Bronchial epithelial cell (primary cell): ENCODE results near the gene NDUFV1. TPM values are rescaled to one million over a fixed set of nuclear protein-coding genes. Genes with fewer than 3 reads are reported as not detected.

Experiments used
- DNase-seq: peaks from one replicate; pipeline ENCODE4 v3.0.0-alpha.2; 2010; ENCODE audit warnings: low read depth
- FAIRE-seq: peaks from 2 replicates; lab custom pipeline; 2011; peaks lifted over from hg19 to GRCh38; lab: Jason Lieb, UNC
- H3K27me3 ChIP-seq: 2 replicates; pipeline ENCODE4 v1.5.1; 2011; ENCODE audit warnings: low read length; ENCODE audit not compliant: control insufficient read depth, insufficient read depth
- H3K36me3 ChIP-seq: 2 replicates; pipeline ENCODE4 v1.5.1; 2011; ENCODE audit warnings: low read length; ENCODE audit not compliant: control insufficient read depth, insufficient read depth
- H3K4me3 ChIP-seq: 2 replicates; pipeline ENCODE4 v1.5.1; 2011; ENCODE audit warnings: mild to moderate bottlenecking, low read depth, low read length, control low read depth
- total RNA-seq: library from RNA; depleted of rRNA; stranded (reverse); fragments of >200 nt; gene quantifications from 2 replicates; pipeline ENCODE4 v1.2.1, GENCODE V29; 2014
- TF ChIP-seq, protein P1 (sequence below): IDR thresholded peaks from 2 replicates; pipeline ENCODE4 v1.5.1; 2011; ENCODE audit warnings: mild to moderate bottlenecking, moderate library complexity, low read length, control low read depth, inconsistent platforms; ENCODE audit not compliant: insufficient read depth, severe bottlenecking

Gene NDUFV1
- total RNA-seq, 1 donor from 2014 or later, result 252 TPM

DNA sequence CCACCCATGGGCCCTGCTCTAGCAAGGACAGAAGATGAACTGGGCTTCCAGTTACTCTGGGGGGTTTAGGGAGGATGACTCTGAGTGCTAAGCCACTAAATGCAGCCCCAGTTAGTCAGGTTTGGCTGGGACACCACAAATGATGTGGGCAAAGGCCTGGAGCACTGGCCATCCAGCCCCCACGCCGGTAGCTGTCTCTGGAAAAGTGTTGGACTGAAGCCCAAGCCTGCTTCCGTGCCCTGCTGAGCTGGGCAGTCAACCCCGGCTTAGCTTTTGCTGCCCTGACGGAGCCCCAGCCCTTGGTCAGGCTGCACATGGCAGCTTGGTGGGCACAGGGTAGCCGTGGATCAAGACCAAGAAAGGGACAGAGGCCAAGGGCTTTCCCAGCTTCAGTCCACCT is 28.8 kb upstream of the NDUFV1 start:
- FAIRE-seq (no peak), DNase-seq (no peak)
- Histone ChIP-seq H3K4me3 (no peak overlapping the region), H3K36me3 (no peaks in the 10 kb centered on the region), H3K27me3 (no peaks in the 10 kb centered on the region)
- TF ChIP-seq, protein P1, sequence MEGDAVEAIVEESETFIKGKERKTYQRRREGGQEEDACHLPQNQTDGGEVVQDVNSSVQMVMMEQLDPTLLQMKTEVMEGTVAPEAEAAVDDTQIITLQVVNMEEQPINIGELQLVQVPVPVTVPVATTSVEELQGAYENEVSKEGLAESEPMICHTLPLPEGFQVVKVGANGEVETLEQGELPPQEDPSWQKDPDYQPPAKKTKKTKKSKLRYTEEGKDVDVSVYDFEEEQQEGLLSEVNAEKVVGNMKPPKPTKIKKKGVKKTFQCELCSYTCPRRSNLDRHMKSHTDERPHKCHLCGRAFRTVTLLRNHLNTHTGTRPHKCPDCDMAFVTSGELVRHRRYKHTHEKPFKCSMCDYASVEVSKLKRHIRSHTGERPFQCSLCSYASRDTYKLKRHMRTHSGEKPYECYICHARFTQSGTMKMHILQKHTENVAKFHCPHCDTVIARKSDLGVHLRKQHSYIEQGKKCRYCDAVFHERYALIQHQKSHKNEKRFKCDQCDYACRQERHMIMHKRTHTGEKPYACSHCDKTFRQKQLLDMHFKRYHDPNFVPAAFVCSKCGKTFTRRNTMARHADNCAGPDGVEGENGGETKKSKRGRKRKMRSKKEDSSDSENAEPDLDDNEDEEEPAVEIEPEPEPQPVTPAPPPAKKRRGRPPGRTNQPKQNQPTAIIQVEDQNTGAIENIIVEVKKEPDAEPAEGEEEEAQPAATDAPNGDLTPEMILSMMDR, result no peak

DNA sequence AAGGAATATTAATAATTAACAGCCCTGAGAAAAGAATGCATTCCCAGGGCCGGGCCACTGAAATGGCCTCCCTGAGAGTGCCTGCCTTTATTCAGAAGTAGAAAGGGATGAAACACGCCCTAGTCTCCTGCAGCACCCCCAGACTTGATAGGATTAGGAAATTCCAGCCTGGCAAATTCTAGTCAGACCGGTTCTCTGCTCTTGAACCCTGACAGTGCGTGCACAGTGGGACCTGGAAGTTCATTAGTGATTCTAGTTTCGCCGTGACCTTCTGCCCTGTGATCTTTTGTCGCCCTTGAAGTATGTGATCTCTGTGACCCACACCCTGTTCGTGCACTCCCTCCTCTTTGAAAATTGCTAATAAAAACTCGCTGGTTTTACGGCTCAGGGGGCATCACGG is 25.3 kb upstream of the NDUFV1 start:
- DNase-seq (peak; percentile 44), FAIRE-seq (no peak)
- TF ChIP-seq, protein P1, result no peak
- Histone ChIP-seq H3K36me3 (peaks cover 20% of the 10 kb centered on the region), H3K4me3 (no peak overlapping the region), H3K27me3 (no peaks in the 10 kb centered on the region)

DNA sequence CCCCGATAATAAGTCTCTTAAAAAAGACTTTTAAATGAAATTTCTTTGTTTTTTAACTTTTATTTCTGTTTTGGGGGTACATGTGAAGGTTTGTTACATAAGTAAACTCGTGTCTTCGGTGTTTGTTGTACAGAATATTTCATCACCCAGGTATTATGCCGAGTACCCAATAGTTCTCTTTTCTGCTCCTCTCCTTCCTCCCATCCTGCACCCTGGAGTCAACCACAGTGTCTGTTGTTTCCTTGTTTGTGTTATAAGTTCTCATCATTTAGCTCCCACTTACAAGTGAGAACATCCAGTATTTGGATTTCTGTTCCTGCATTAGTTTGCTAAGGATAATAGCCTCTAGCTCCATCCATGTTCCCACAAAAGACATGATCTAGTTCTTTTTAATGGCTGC is 24.7 kb upstream of the NDUFV1 start:
- H3K36me3 ChIP-seq, result peaks cover 24% of the 10 kb centered on the region
- TF ChIP-seq, protein P1, result no peak
- DNase-seq, result no peak
- H3K4me3 ChIP-seq, result no peak overlapping the region
- H3K27me3 ChIP-seq, result no peaks in the 10 kb centered on the region
- FAIRE-seq, result no peak

DNA sequence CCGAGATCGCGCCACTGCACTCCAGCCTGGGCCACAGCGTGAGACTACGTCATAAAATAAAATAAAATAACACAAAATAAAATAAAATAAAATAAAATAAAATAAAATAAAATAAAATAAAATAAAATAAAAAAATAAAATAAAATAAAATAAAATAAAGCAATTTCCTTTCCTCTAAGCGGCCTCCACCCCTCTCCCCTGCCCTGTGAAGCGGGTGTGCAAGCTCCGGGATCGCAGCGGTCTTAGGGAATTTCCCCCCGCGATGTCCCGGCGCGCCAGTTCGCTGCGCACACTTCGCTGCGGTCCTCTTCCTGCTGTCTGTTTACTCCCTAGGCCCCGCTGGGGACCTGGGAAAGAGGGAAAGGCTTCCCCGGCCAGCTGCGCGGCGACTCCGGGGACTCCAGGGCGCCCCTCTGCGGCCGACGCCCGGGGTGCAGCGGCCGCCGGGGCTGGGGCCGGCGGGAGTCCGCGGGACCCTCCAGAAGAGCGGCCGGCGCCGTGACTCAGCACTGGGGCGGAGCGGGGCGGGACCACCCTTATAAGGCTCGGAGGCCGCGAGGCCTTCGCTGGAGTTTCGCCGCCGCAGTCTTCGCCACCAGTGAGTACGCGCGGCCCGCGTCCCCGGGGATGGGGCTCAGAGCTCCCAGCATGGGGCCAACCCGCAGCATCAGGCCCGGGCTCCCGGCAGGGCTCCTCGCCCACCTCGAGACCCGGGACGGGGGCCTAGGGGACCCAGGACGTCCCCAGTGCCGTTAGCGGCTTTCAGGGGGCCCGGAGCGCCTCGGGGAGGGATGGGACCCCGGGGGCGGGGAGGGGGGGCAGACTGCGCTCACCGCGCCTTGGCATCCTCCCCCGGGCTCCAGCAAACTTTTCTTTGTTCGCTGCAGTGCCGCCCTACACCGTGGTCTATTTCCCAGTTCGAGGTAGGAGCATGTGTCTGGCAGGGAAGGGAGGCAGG is 23.2 kb upstream of the NDUFV1 start, which contains the start of gene GSTP1:
GSTP1 (plus strand) TSS at position 566 of the 958 bp plus-strand sequence; CDS start at position 598, 32 bp downstream.
- no peak for FAIRE-seq
- peak within 1 kb of the TSS; percentile 85 for H3K4me3 ChIP-seq
- H3K36me3 ChIP-seq, result peaks cover 24% of the 10 kb centered on the region
- no peaks in the 10 kb centered on the region for H3K27me3 ChIP-seq
- peak; percentile 70 for DNase-seq
- TF ChIP-seq, protein P1, result peak; percentile 54

DNA sequence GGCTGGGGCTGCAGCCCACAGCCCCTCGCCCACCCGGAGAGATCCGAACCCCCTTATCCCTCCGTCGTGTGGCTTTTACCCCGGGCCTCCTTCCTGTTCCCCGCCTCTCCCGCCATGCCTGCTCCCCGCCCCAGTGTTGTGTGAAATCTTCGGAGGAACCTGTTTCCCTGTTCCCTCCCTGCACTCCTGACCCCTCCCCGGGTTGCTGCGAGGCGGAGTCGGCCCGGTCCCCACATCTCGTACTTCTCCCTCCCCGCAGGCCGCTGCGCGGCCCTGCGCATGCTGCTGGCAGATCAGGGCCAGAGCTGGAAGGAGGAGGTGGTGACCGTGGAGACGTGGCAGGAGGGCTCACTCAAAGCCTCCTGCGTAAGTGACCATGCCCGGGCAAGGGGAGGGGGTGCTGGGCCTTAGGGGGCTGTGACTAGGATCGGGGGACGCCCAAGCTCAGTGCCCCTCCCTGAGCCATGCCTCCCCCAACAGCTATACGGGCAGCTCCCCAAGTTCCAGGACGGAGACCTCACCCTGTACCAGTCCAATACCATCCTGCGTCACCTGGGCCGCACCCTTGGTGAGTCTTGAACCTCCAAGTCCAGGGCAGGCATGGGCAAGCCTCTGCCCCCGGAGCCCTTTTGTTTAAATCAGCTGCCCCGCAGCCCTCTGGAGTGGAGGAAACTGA is 22.4 kb upstream of the NDUFV1 start:
- FAIRE-seq (no peak), DNase-seq (peak; percentile 88)
- TF ChIP-seq, protein P1, result no peak
- Histone ChIP-seq H3K27me3 (no peaks in the 10 kb centered on the region), H3K36me3 (peaks cover 24% of the 10 kb centered on the region), H3K4me3 (peak overlapping the region; percentile 85)
